GM18519 (cell line): Measurements from ENCODE around the gene TNNT3.

Experiments
- ATAC-seq: cut with Tn5 transposase; IDR thresholded peaks from one replicate; pipeline ENCODE4 v1.9.1; 2021; ENCODE audit warnings: mild to moderate bottlenecking, moderate library complexity; ENCODE audit not compliant: unreplicated experiment, low FRiP score

TNNT3 gene

GRCh38 chr11:1920128-1920908 lies 815 bp downstream of the TNNT3 start:
- no peak for ATAC-seq

- no peak for ATAC-seq
Observed at GRCh38 chr11:1920909-1921573, 1.5 kb downstream of the TNNT3 start.

- no peak for ATAC-seq
Observed at GRCh38 chr11:1921574-1922141, 2.2 kb downstream of the TNNT3 start.

GRCh38 chr11:1922481-1923081 lies 3.1 kb downstream of the TNNT3 start:
- ATAC-seq = no peak

DNA sequence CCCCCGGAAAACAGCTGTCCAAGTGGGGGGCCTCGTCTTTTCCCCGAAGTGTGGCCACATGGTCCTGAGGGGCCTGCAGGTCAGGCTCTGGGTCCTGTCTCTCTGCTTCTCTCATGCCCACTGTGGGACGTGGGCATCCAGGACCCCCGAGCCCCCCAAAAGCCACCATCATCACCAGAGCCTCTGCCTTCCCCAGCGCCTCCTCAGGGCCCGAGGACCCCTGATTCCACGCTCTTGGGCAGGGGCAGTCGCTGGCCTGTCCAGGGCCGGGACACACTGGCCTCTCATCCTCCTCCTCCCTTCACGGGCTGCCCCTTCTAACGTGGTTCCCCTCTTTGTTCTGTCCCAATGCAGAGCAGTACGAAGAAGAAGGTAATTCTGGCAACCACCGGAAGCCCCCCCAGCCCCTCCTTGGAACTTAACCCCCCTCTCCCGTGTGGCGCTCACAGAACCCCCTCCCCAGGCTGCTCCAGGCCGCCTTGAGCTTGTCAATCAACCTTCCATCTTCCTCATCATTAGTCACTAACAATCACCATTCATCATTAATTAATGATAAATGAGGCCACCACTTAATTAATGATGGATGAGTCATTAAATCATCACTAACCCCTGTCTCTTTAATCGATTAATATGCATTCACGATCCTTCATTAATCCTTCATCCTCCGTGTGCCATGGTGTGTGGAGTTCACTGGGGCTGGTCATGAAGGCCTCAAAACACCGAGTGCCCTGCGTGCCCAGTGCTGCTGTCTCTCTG lies 3.9 kb downstream of the TNNT3 start:
- no peak for ATAC-seq

- no peak for ATAC-seq
Observed at GRCh38 chr11:1924181-1924580, 4.7 kb downstream of the TNNT3 start.

- no peak for ATAC-seq
Observed at GRCh38 chr11:1924646-1925372, 5.3 kb downstream of the TNNT3 start.

- no peak for ATAC-seq
Observed at GRCh38 chr11:1925373-1926155, 6.1 kb downstream of the TNNT3 start.

DNA sequence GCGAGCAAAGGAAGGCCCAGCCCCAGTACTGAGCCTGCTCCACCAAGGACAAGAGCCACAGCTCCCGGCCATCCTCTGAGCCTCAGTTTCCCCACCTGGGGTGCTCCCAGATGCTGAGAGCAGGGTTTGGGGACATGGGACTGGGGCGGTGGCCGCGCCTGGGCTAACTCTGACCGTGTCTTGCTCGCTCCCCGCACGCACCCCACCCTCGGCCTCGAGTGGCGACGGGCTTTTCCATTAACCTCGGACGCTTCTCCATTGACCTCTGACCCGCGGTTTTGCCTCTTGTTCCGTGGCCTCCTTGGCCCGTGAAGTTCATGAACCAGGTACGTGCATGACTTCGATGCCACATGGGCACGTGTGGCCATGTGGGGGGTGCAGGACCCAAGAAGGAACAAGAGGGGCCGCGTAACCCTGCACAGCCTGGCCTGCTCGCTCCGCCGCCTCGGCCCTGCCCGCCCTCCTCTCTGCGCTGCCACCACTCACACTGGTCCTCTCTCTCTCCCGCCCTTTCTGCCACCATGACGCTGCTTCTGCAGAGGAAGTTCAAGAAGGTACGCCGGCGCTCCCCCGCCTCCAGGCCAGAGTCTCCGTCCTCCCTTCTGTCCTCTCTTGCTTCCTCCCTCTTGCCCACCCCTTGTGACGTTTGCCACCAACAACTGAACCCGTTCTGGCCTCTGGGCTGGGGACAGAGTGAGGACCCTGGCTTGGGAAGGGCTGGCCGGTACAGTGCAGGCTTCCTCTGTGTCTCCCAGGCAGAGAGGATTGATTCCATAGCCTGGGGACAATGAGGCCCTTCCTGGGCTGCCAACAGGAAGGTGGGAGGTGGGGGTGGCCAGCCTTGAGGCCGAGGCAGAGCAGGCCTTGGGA lies 6.9 kb downstream of the TNNT3 start:
- no peak for ATAC-seq

DNA sequence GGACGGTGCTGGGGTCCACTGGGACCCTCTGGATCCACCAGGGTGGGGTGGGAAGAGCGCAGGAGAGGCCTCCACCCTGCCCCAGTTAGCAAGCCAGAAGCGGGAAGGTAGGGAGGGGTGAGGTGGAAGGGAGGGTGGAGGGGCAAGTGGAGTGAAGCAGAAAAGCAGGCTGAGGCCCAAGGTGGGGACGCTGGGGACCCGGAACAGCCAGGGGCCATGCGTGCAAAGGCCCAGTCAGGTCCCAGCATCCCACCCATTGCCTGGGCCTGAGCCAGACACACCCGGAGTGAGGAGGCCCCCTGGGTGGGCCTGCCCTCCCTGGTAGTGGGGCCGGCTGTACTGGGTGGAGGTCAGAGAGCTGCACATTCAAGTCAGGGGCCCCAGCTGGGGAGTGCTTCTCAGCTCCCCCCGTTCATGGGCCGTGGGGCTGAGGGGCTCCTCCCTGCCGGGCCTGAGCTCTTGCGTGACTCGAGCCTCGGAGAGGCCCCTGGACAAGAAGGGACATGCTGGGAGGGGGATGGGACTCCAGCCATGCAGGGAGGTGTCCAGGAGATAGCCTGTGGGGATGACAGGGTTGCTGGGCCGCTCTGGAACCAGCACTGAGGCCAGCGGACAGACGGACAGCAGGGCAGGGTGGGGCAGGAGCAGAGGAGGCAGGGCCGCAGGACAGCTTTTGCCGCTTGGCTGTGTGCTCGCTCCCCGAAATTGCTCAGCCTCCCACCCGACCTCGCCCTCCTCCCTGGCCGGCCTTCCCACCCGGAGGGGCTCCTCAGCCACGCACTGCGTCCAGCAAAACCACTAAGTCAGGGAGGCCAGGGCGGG lies 7.7 kb downstream of the TNNT3 start:
- no peak for ATAC-seq

DNA sequence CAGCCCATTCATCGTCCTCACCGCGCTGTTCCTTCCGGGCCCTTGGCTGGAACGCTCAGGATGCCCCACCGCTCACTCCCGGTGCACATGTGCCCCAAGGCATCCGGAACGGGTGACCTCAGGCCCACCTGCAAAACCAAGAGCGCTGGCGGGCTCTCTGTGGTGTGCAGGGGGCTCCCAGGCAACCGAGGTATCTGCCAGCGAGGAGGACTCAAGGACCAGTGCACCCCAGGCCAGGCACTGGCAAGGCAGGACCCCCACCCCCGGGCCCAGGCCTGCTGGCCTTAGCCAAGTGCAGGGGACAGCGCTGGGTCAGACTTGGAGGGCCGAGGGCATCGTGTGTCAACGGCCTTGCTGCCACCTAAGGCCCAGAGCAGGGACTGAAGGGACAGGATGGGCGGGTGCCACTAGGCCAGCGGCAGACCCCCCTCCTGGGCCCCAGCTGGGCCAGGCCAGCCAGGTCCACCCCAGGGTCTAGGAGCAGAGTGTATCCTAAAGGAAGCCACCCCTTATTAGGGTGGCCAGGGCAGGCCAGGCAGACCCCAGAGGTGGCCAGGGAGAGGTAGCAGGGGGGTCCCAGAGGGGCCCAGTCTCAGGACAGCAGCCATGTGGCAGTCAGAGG lies 8.5 kb downstream of the TNNT3 start:
- no peak for ATAC-seq

DNA sequence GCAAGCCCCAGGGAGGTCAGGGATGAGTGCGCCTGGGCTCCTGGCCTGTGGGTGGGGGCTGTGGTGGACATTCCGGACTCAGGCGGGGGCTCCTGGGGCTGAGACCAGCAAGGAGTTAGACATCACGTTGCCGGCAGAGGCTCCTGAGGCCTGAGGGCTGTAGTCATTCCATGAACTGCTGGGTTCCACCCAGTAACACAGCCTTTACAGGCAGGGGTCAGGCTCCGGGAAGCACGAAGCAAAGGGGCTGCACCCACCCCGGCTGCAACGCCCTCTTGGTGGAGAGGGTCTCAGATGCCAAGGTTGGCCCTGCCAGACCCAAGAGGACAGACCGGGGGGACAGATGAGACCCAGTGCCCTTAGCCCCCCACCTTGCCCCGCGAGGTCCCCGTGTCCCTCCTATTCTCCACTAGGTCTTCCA lies 9.0 kb downstream of the TNNT3 start:
- no peak for ATAC-seq

DNA sequence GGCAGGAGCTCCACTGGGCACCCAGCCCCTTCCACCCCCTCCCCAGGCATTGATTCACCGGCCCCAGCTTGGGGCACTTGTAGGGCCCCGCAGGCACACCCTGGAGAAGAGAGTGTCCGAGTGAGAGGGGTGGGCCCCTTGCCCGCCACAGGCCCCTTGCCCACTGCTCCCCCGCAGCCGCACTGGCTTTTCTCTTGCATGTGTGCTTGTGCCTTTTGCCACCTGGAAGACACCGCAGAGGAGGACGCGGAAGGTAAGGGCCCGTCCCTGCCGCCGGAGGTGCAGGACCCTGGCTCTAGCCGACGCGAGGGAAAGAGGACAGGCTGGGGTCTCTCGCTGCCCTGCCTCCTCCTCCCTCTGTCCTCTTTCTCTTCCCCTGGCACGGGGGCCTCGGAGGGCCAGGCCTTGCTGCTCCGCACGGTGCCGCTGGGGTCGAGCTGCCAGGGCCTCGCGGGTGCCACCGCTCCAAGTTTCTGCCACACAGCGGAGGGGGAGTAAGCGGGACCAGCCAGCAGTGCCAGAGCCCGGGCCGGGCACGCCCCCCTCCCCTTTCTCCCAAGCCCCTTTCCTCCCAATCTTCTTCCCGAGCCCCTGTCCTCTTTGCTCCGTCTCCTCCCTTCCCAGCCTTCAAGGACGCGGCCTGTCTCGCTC lies 9.5 kb downstream of the TNNT3 start:
- no peak for ATAC-seq

- ATAC-seq = no peak
Observed at GRCh38 chr11:1929621-1930461, 10.3 kb downstream of the TNNT3 start.

GRCh38 chr11:1930462-1930830 lies 10.9 kb downstream of the TNNT3 start:
- no peak for ATAC-seq
